K562 (cell line): ENCODE data around the gene ZNF761. TPM values are rescaled to one million over a fixed set of nuclear protein-coding genes. Genes with fewer than 3 reads are reported as not detected.

Experiments
- ARNT ChIP-seq, 2 experiments: fragments of 450-650 bp; IDR thresholded peaks; 2 replicates each; pipeline ENCODE4 v1.6.1; 2016; ENCODE audit warnings: mild to moderate bottlenecking in 1 of 2
- BRCA1 ChIP-seq, 2 experiments: fragments of 450-650 bp in 1 of 2; sonication (generic) in 1 of 2; formaldehyde crosslinking in 1 of 2; IDR thresholded peaks; 2 replicates each; pipeline versions ENCODE4 v1.5.0 to v1.6.1; 2017 to 2020; ENCODE audit warnings: mild to moderate bottlenecking in 1 of 2, missing genetic modification reagents in 1 of 2
- CBX2 ChIP-seq: fragments of 200-600 bp; sonication (generic); IDR thresholded peaks from one replicate; pipeline ENCODE4 v1.6.1; 2012; ENCODE audit warnings: mild to moderate bottlenecking, low read length, inconsistent platforms; ENCODE audit not compliant: insufficient read depth, poor library complexity, severe bottlenecking
- DDX20 ChIP-seq: fragments of 450-650 bp; IDR thresholded peaks from 2 replicates; pipeline ENCODE4 v1.6.1; 2016; ENCODE audit warnings: missing genetic modification characterization, low read depth, mild to moderate bottlenecking, missing compliant biosample characterization, moderate library complexity
- HEY1 ChIP-seq: fragments of 250-450 bp; sonication (Bioruptor Pico); IDR thresholded peaks from 2 replicates; pipeline ENCODE4 v1.5.0; 2020; ENCODE audit warnings: mild to moderate bottlenecking, moderate library complexity, borderline replicate concordance
- KDM4B ChIP-seq, 2 experiments: fragments of 450-650 bp in 1 of 2; sonication (generic) in 1 of 2; IDR thresholded peaks; 2 replicates each; pipeline ENCODE4 v1.6.1; 2016 to 2017; ENCODE audit warnings: borderline replicate concordance in 2 of 2, antibody characterized with exemption in 1 of 2, low read depth in 1 of 2, mild to moderate bottlenecking in 1 of 2
- LARP7 ChIP-seq: fragments of 450-650 bp; IDR thresholded peaks from 2 replicates; pipeline ENCODE4 v1.6.1; 2016
- LEF1 ChIP-seq: fragments of 450-650 bp; IDR thresholded peaks from 2 replicates; pipeline ENCODE4 v1.6.1; 2016; ENCODE audit warnings: mild to moderate bottlenecking
- MCM3 ChIP-seq: fragments of 450-650 bp; IDR thresholded peaks from 2 replicates; pipeline ENCODE4 v1.6.1; 2016
- MYC ChIP-seq, 2 experiments: fragments of 250-450 bp in 1 of 2; sonication (Bioruptor Pico) in 1 of 2; IDR thresholded peaks; 2 replicates each; pipeline versions ENCODE4 v1.5.1 to v1.6.1; 2012 to 2021; ENCODE audit warnings: low read depth in 2 of 2, borderline replicate concordance in 1 of 2, improper control_type of control experiment in 1 of 2, low read length in 1 of 2, mild to moderate bottlenecking in 1 of 2, moderate library complexity in 1 of 2
- PCBP1 ChIP-seq: fragments of 200-400 bp; formaldehyde crosslinking; IDR thresholded peaks from 2 replicates; pipeline ENCODE4 v1.6.1; 2018; ENCODE audit warnings: mild to moderate bottlenecking, low read depth, low read length; ENCODE audit not compliant: poor library complexity, severe bottlenecking
- POLR3A ChIP-seq: IDR thresholded peaks from 2 replicates; pipeline ENCODE4 v1.6.1; 2011; ENCODE audit warnings: borderline replicate concordance, mild to moderate bottlenecking, moderate library complexity; ENCODE audit not compliant: insufficient read length, insufficient read depth; ENCODE audit errors: extremely low read depth
- RBM14 ChIP-seq: fragments of 200-400 bp; formaldehyde crosslinking; IDR thresholded peaks from 2 replicates; pipeline ENCODE4 v1.6.1; 2018; ENCODE audit warnings: low read depth, mild to moderate bottlenecking, low read length, moderate library complexity, borderline replicate concordance; ENCODE audit not compliant: insufficient read depth
- SNRNP70 ChIP-seq: fragments of 200-400 bp; formaldehyde crosslinking; optimal IDR thresholded peaks from 2 replicates; pipeline ENCODE3; 2017; ENCODE audit warnings: low read depth, low read length
- U2AF1 ChIP-seq: fragments of 200-400 bp; formaldehyde crosslinking; optimal IDR thresholded peaks from 2 replicates; pipeline ENCODE3; 2017; ENCODE audit warnings: mild to moderate bottlenecking, low read depth, low read length, moderate library complexity
- ZBED1 ChIP-seq: IDR thresholded peaks from 2 replicates; pipeline ENCODE4 v1.6.1; 2014
- ZNF124 ChIP-seq: sonication (generic); formaldehyde crosslinking; IDR thresholded peaks from 2 replicates; pipeline ENCODE4 v1.8.1; 2022; ENCODE audit warnings: missing genetic modification reagents
- ZNF311 ChIP-seq: fragments of 250-450 bp; sonication (Bioruptor Pico); IDR thresholded peaks from 2 replicates; pipeline ENCODE4 v1.4.0; 2020; ENCODE audit warnings: mild to moderate bottlenecking, moderate library complexity
- ZNF444 ChIP-seq: fragments of 250-450 bp; sonication (Bioruptor Pico); IDR thresholded peaks from 2 replicates; pipeline ENCODE4 v1.4.0; 2020; ENCODE audit warnings: mild to moderate bottlenecking, moderate library complexity
- ZNF57 ChIP-seq: fragments of 450-650 bp; formaldehyde crosslinking; IDR thresholded peaks from 2 replicates; pipeline ENCODE4 v1.4.0; 2020; ENCODE audit warnings: mild to moderate bottlenecking, moderate library complexity
- polyA plus RNA-seq, 8 experiments: library from polyadenylated mRNA; depleted of rRNA in 4 of 8; stranded (reverse) in 5 of 8; unstranded in 3 of 8; fragments of >200 nt; fragmentation: Nextera tagmentation in 2 of 8; fragmentation: Illumina TruSeq in 1 of 8; extraction: Ambion mirVana in 2 of 8; extraction: Trizol in 1 of 8; gene quantifications; 2 replicates each; pipeline versions ENCODE4 v1.2.1 to v1.2.3, GENCODE V29; 2011 to 2014; ENCODE audit warnings: inconsistent platforms in 1 of 8, missing spikeins in 1 of 8
- total RNA-seq, 7 experiments: library from RNA; depleted of rRNA in 6 of 7; stranded (reverse); fragments of >200 nt in 6 of 7; fragmentation: Illumina TruSeq in 2 of 7; extraction: Trizol in 2 of 7; gene quantifications; 2 replicates each; pipeline versions ENCODE4 v1.2.1 to v1.2.3, GENCODE V29; 2011 to 2021; ENCODE audit warnings: low replicate concordance in 1 of 7
- TF ChIP-seq, protein P1 (sequence below): fragments of 450-650 bp; IDR thresholded peaks from 2 replicates; pipeline ENCODE4 v1.6.1; 2016; ENCODE audit warnings: borderline replicate concordance
- TF ChIP-seq, protein P2 (sequence below), 2 experiments: fragments of 450-650 bp; IDR thresholded peaks; 2 replicates each; pipeline ENCODE4 v1.6.1; 2016
- TF ChIP-seq, protein P3 (sequence below): fragments of 250-450 bp; sonication (Bioruptor Pico); IDR thresholded peaks from 2 replicates; pipeline ENCODE4 v1.8.0; 2022; ENCODE audit warnings: inconsistent platforms, mild to moderate bottlenecking, moderate library complexity, borderline replicate concordance

Gene ZNF761
- total and polyA plus RNA-seq, 9 of the 15 experiments (the other 6 are each of a cell fraction or from before 2014, with no cell fraction given), result 10.3 to 30.2 (median 17.0) TPM

DNA sequence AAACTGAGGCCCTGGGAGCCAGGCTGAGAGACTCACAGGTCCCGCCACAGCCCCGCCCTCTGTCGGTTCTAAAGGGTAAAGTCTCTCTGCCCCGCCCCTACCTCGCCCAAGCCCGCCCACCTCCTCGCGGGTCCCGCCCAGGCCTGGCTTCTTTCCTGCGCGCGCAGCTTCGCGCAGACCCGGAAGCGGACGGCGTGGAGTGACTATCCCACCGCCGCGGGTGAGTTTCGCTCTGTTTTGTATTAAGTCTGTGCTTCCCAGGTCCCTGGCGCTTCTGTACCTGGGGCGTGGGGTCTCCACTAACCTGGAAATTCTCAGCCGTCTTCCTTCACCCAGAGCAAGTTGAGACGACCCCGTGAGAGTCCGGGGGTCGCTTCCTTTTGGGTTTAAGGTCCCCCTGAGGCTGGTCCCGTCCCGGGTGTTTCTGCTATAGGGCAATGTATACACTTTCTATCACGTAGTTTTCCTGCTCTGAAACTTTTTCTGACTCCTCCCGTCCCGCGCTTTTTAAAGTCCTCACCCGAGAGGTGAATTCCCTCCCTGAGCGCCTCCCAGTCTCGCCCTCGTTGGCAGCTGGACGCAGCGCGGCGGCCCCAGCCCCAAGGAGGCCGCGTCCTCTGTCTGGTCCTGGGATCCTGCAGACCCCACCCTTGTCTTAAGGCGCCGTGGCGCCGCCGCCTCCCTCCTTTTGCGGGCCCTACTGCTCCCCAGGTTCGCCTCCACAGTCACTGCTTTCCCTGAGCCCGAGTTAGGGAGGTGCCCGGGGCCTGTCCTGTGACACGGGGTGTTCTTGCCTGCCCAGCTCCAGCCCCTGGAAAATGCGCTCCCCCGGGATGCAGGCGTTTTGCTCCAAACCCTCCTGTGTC lies 36.6 kb upstream of the ZNF761 start, which contains the start of gene ZNF765 (continued):
- TF ChIP-seq, protein P1, sequence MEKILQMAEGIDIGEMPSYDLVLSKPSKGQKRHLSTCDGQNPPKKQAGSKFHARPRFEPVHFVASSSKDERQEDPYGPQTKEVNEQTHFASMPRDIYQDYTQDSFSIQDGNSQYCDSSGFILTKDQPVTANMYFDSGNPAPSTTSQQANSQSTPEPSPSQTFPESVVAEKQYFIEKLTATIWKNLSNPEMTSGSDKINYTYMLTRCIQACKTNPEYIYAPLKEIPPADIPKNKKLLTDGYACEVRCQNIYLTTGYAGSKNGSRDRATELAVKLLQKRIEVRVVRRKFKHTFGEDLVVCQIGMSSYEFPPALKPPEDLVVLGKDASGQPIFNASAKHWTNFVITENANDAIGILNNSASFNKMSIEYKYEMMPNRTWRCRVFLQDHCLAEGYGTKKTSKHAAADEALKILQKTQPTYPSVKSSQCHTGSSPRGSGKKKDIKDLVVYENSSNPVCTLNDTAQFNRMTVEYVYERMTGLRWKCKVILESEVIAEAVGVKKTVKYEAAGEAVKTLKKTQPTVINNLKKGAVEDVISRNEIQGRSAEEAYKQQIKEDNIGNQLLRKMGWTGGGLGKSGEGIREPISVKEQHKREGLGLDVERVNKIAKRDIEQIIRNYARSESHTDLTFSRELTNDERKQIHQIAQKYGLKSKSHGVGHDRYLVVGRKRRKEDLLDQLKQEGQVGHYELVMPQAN, result peak; percentile 76; the same call in 1 of the 2 replicates
- TF ChIP-seq LARP7 (no peak), MYC (IDR thresholded peaks at IDR 0.05; ENCODE audit: low read depth, low read length) (no peak), MYC (CRISPR knock-in tag; IDR thresholded peaks at IDR 0.05; ENCODE audit: borderline replicate concordance, low read depth) (peak; percentile 43; the same call in 1 of the 2 replicates), ZBED1 (no peak), POLR3A (no peak), RBM14 (no peak), SNRNP70 (no peak), ZNF444 (no peak), LEF1 (no peak), HEY1 (CRISPR knock-in tag) (no peak), ZNF311 (CRISPR knock-in tag) (no peak), BRCA1 (IDR thresholded peaks at IDR 0.05) (no peak), BRCA1 (CRISPR knock-in tag; IDR thresholded peaks at IDR 0.05) (no peak), DDX20 (no peak), ZNF57 (CRISPR knock-in tag) (no peak), U2AF1 (no peak), ZNF124 (CRISPR knock-in tag) (no peak), ARNT (IDR thresholded peaks at IDR 0.05) (no peak), PCBP1 (no peak), CBX2 (no peak), MCM3 (no peak), KDM4B (IDR thresholded peaks at IDR 0.05; ENCODE audit: borderline replicate concordance in 2 of 2, low read depth in 1 of 2) (no peak)
- TF ChIP-seq, protein P2, sequence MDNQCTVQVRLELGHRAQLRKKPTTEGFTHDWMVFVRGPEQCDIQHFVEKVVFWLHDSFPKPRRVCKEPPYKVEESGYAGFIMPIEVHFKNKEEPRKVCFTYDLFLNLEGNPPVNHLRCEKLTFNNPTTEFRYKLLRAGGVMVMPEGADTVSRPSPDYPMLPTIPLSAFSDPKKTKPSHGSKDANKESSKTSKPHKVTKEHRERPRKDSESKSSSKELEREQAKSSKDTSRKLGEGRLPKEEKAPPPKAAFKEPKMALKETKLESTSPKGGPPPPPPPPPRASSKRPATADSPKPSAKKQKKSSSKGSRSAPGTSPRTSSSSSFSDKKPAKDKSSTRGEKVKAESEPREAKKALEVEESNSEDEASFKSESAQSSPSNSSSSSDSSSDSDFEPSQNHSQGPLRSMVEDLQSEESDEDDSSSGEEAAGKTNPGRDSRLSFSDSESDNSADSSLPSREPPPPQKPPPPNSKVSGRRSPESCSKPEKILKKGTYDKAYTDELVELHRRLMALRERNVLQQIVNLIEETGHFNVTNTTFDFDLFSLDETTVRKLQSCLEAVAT (IDR thresholded peaks at IDR 0.05), result no peak
- TF ChIP-seq, protein P3, sequence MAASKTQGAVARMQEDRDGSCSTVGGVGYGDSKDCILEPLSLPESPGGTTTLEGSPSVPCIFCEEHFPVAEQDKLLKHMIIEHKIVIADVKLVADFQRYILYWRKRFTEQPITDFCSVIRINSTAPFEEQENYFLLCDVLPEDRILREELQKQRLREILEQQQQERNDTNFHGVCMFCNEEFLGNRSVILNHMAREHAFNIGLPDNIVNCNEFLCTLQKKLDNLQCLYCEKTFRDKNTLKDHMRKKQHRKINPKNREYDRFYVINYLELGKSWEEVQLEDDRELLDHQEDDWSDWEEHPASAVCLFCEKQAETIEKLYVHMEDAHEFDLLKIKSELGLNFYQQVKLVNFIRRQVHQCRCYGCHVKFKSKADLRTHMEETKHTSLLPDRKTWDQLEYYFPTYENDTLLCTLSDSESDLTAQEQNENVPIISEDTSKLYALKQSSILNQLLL, result no peak
